ENCODE results near the gene GXYLT2.

- TF ChIP-seq EZH2 (IDR thresholded peaks at IDR 0.05; ENCODE audit: low read depth, unreplicated experiment), result no peak
- no peak for TF ChIP-seq CTCF (conservative IDR thresholded peaks at IDR 0.05; ENCODE audit: low read depth in 2 of 2)
- no peak for TF ChIP-seq EZH2phosphoT487 (IDR thresholded peaks at IDR 0.05; ENCODE audit: unreplicated experiment)
- TF ChIP-seq REST (IDR thresholded peaks at IDR 0.05; ENCODE audit: unreplicated experiment), result no peak
- no peak for TF ChIP-seq POLR2AphosphoS5 (IDR thresholded peaks at IDR 0.05; ENCODE audit: low read depth)
- TF ChIP-seq CREB1 (CRISPR knock-in tag; IDR thresholded peaks at IDR 0.05; ENCODE audit: low read depth), result no peak
- TF ChIP-seq JUNB (IDR thresholded peaks at IDR 0.05; ENCODE audit: unreplicated experiment), result no peak
- TF ChIP-seq ETS1 (IDR thresholded peaks at IDR 0.05), result no peak
- TF ChIP-seq NANOG (IDR thresholded peaks at IDR 0.05; ENCODE audit: borderline replicate concordance), result no peak
- no peak for TF ChIP-seq ZNF114 (CRISPR knock-in tag; IDR thresholded peaks at IDR 0.05)
Measured at GRCh38 chr3:72991522-72991921, 103.7 kb downstream of the GXYLT2 start.

All from GM23338 (cell line).